Tibial artery (tissue), 4 donors: ENCODE results near the gene DIPK2A.

ENCODE experiments used
- DNase-seq, 2 donors: peaks; one replicate each; pipeline ENCODE4 v3.0.0-alpha.2; 2019
- H3K27ac ChIP-seq, 2 donors: fragments of 200-600 bp; sonication (generic) in 1 of 2; 1 replicate in 1 of 2; 2 replicates in 1 of 2; pipeline ENCODE4 v1.5.1; 2018 to 2019; ENCODE audit warnings: mild to moderate bottlenecking in 1 of 2
- H3K27me3 ChIP-seq, 2 donors: fragments of 200-600 bp; sonication (generic) in 1 of 2; one replicate each; pipeline versions ENCODE4 v1.5.1 to v1.6.0; 2016 to 2019
- H3K36me3 ChIP-seq, 3 donors: fragments of 200-600 bp; sonication (generic) in 2 of 3; one replicate each; pipeline ENCODE4 v1.5.1; 2016 to 2019; ENCODE audit warnings: mild to moderate bottlenecking in 2 of 3
- H3K4me1 ChIP-seq, 4 donors: fragments of 200-600 bp; sonication (generic) in 2 of 4; 1 replicate in 3 of 4; 2 replicates in 1 of 4; pipeline ENCODE4 v1.5.1; 2016 to 2019
- H3K4me3 ChIP-seq, 2 donors: fragments of 200-600 bp; sonication (generic) in 1 of 2; 1 replicate in 1 of 2; 2 replicates in 1 of 2; pipeline ENCODE4 v1.5.1; 2018 to 2019; ENCODE audit warnings: mild to moderate bottlenecking in 2 of 2
- H3K9me3 ChIP-seq, 3 donors: fragments of 200-600 bp; sonication (generic) in 1 of 3; one replicate each; pipeline ENCODE4 v1.5.1; 2016 to 2019
- CTCF ChIP-seq, 2 experiments: fragments of 200-600 bp in 1 of 2; fragments of 450-650 bp in 1 of 2; IDR thresholded peaks; one replicate each; pipeline ENCODE4 v1.5.1; 2017 to 2019; ENCODE audit warnings: antibody characterized with exemption in 2 of 2, mild to moderate bottlenecking in 1 of 2, moderate library complexity in 1 of 2
- intact Hi-C: fragments of 100-400 bp; cut with DNase I; formaldehyde crosslinking; loops from one replicate; pipeline ENCODE4 v1.15.0; 2023; ENCODE audit warnings: low total_unique reads

The DIPK2A gene

GRCh38 chr3:143971359-143972154 lies at the start of gene DIPK2A:
Gene DIPK2A, plus strand, starts transcription at chr3:143971823. Its CDS starts 510 bp downstream, at chr3:143972333.
- peaks cover 0 to 20% (median 4%) of the 10 kb centered on the region in 4 donors for H3K4me1 ChIP-seq
- no peaks in the 10 kb centered on the region for H3K36me3 ChIP-seq
- peak within 1 kb of the TSS; percentile 94 for H3K4me3 ChIP-seq
- H3K9me3 ChIP-seq = no peaks in the 10 kb centered on the region
- no peaks in the 10 kb centered on the region for H3K27me3 ChIP-seq
- TF ChIP-seq CTCF (IDR thresholded peaks at IDR 0.05) = peak in 1 of 2 experiments; percentile 5
- peak; percentile 97 to 98 for DNase-seq
- H3K27ac ChIP-seq = peak within 1 kb of the TSS; percentile 98 to 99
- intact Hi-C loops = no loop called here

GRCh38 chr3:143924522-143925285 lies 46.9 kb upstream of the DIPK2A start:
- Histone ChIP-seq H3K36me3 (no peaks in the 10 kb centered on the region), H3K27me3 (no peaks in the 10 kb centered on the region), H3K4me1 (no peaks in the 10 kb centered on the region), H3K9me3 (no peaks in the 10 kb centered on the region), H3K27ac (no peak overlapping the region), H3K4me3 (no peak overlapping the region)
- DNase-seq = no peak
- intact Hi-C loops = no loop called here
- TF ChIP-seq CTCF (IDR thresholded peaks at IDR 0.05) = no peak

GRCh38 chr3:143928056-143928455 lies 43.6 kb upstream of the DIPK2A start:
- Histone ChIP-seq H3K9me3 (no peaks in the 10 kb centered on the region), H3K4me1 (no peaks in the 10 kb centered on the region), H3K27ac (no peak overlapping the region), H3K4me3 (no peak overlapping the region), H3K36me3 (no peaks in the 10 kb centered on the region), H3K27me3 (no peaks in the 10 kb centered on the region)
- intact Hi-C loops = no loop called here
- TF ChIP-seq CTCF (IDR thresholded peaks at IDR 0.05) = no peak
- DNase-seq = no peak

GRCh38 chr3:143928541-143929255 lies 42.9 kb upstream of the DIPK2A start:
- intact Hi-C loops = no loop called here
- Histone ChIP-seq H3K27ac (no peak overlapping the region), H3K4me1 (no peaks in the 10 kb centered on the region), H3K36me3 (no peaks in the 10 kb centered on the region), H3K9me3 (no peaks in the 10 kb centered on the region), H3K27me3 (no peaks in the 10 kb centered on the region), H3K4me3 (no peak overlapping the region)
- no peak for DNase-seq
- TF ChIP-seq CTCF (IDR thresholded peaks at IDR 0.05) = no peak

- DNase-seq = no peak
- Histone ChIP-seq H3K36me3 (no peaks in the 10 kb centered on the region), H3K4me1 (no peaks in the 10 kb centered on the region), H3K9me3 (no peaks in the 10 kb centered on the region), H3K27ac (no peak overlapping the region), H3K4me3 (no peak overlapping the region), H3K27me3 (no peaks in the 10 kb centered on the region)
- no peak for TF ChIP-seq CTCF (IDR thresholded peaks at IDR 0.05)
- intact Hi-C loops = no loop called here
Measured at GRCh38 chr3:143934791-143935190, 36.8 kb upstream of the DIPK2A start.
